Measurements from ENCODE around the gene RCOR1. TPM values are rescaled to one million over a fixed set of nuclear protein-coding genes. Genes with fewer than 3 reads are reported as not detected.

Gene RCOR1
- total RNA-seq, 2 donors from 2014 or later, result 17.9 to 33.5 TPM

GRCh38 chr14:102668291-102668873 is 75.9 kb downstream of the RCOR1 start:
- Mint-ChIP-seq H3K4me3 (no peak overlapping the region), H3K4me1 (peaks cover 14% of the 10 kb centered on the region), H3K27me3 (no peaks in the 10 kb centered on the region), H3K27ac (no peak overlapping the region), H3K36me3 (ENCODE audit: low read depth) (no peaks in the 10 kb centered on the region)
- no peaks in the 10 kb centered on the region for H3K9me3 ChIP-seq (ENCODE audit: control insufficient read depth, low read length, poor library complexity, severe bottlenecking)
- ATAC-seq (no peak), DNase-seq (no peak)

- no peak for DNase-seq
- H3K4me3 Mint-ChIP-seq, result peak overlapping the region; percentile 2
Observed at GRCh38 chr14:102671410-102671809, 79.0 kb downstream of the RCOR1 start.

GRCh38 chr14:102672410-102672960 is 80.0 kb downstream of the RCOR1 start:
- ATAC-seq, result no peak
- H3K4me1 Mint-ChIP-seq, result peaks cover 8% of the 10 kb centered on the region
- no peaks in the 10 kb centered on the region for H3K36me3 Mint-ChIP-seq (ENCODE audit: low read depth)
- no peaks in the 10 kb centered on the region for H3K27me3 Mint-ChIP-seq
- H3K27ac Mint-ChIP-seq, result no peak overlapping the region
- DNase-seq, result no peak
- H3K4me3 Mint-ChIP-seq, result no peak overlapping the region
- H3K9me3 ChIP-seq (ENCODE audit: control insufficient read depth, low read length, poor library complexity, severe bottlenecking), result no peaks in the 10 kb centered on the region

More at GRCh38 chr14:102671410-102671809, 79.0 kb downstream of the RCOR1 start:
- Mint-ChIP-seq H3K36me3 (ENCODE audit: low read depth) (no peaks in the 10 kb centered on the region), H3K4me1 (peaks cover 11% of the 10 kb centered on the region), H3K27me3 (no peaks in the 10 kb centered on the region), H3K27ac (no peak overlapping the region)
- no peaks in the 10 kb centered on the region for H3K9me3 ChIP-seq (ENCODE audit: control insufficient read depth, low read length, poor library complexity, severe bottlenecking)
- no peak for ATAC-seq

GRCh38 chr14:102675396-102675795 is 82.9 kb downstream of the RCOR1 start:
- ATAC-seq, result no peak
- H3K27ac Mint-ChIP-seq, result no peak overlapping the region

GRCh38 chr14:102678394-102678793 is 85.9 kb downstream of the RCOR1 start:
- no peak for ATAC-seq
- no peak overlapping the region for H3K4me3 Mint-ChIP-seq
- H3K36me3 Mint-ChIP-seq (ENCODE audit: low read depth), result peaks cover 2% of the 10 kb centered on the region
- H3K9me3 ChIP-seq (ENCODE audit: control insufficient read depth, low read length, poor library complexity, severe bottlenecking), result no peaks in the 10 kb centered on the region
- no peak for DNase-seq
- no peak overlapping the region for H3K27ac Mint-ChIP-seq
- no peaks in the 10 kb centered on the region for H3K27me3 Mint-ChIP-seq
- peaks cover 8% of the 10 kb centered on the region for H3K4me1 Mint-ChIP-seq

More at GRCh38 chr14:102675396-102675795, 82.9 kb downstream of the RCOR1 start:
- H3K9me3 ChIP-seq (ENCODE audit: control insufficient read depth, low read length, poor library complexity, severe bottlenecking), result no peaks in the 10 kb centered on the region
- DNase-seq, result no peak
- no peaks in the 10 kb centered on the region for H3K27me3 Mint-ChIP-seq
- no peak overlapping the region for H3K4me3 Mint-ChIP-seq
- no peaks in the 10 kb centered on the region for H3K36me3 Mint-ChIP-seq (ENCODE audit: low read depth)
- H3K4me1 Mint-ChIP-seq, result peaks cover 8% of the 10 kb centered on the region

- H3K9me3 ChIP-seq (ENCODE audit: control insufficient read depth, low read length, poor library complexity, severe bottlenecking), result no peaks in the 10 kb centered on the region
- Mint-ChIP-seq H3K27me3 (no peaks in the 10 kb centered on the region), H3K27ac (no peak overlapping the region), H3K4me1 (peaks cover 15% of the 10 kb centered on the region), H3K4me3 (no peak overlapping the region), H3K36me3 (ENCODE audit: low read depth) (peaks cover 2% of the 10 kb centered on the region)
- ATAC-seq (no peak), DNase-seq (no peak)
Observed at GRCh38 chr14:102683399-102684297, 91.2 kb downstream of the RCOR1 start.

- ATAC-seq, result no peak
- peaks cover 2% of the 10 kb centered on the region for H3K36me3 Mint-ChIP-seq (ENCODE audit: low read depth)
- peaks cover 18% of the 10 kb centered on the region for H3K4me1 Mint-ChIP-seq
- no peaks in the 10 kb centered on the region for H3K9me3 ChIP-seq (ENCODE audit: control insufficient read depth, low read length, poor library complexity, severe bottlenecking)
- no peak for DNase-seq
- H3K27ac Mint-ChIP-seq, result no peak overlapping the region
- H3K27me3 Mint-ChIP-seq, result no peaks in the 10 kb centered on the region
- H3K4me3 Mint-ChIP-seq, result no peak overlapping the region
Observed at GRCh38 chr14:102684298-102684663, 91.8 kb downstream of the RCOR1 start.

GRCh38 chr14:102686196-102686801 is 93.8 kb downstream of the RCOR1 start:
- Mint-ChIP-seq H3K36me3 (ENCODE audit: low read depth) (peaks cover 2% of the 10 kb centered on the region), H3K4me3 (no peak overlapping the region), H3K27me3 (no peaks in the 10 kb centered on the region), H3K27ac (no peak overlapping the region), H3K4me1 (peaks cover 21% of the 10 kb centered on the region)
- ATAC-seq (no peak), DNase-seq (no peak)
- H3K9me3 ChIP-seq (ENCODE audit: control insufficient read depth, low read length, poor library complexity, severe bottlenecking), result no peaks in the 10 kb centered on the region

- ATAC-seq (no peak), DNase-seq (no peak)
- Mint-ChIP-seq H3K4me3 (no peak overlapping the region), H3K36me3 (ENCODE audit: low read depth) (no peaks in the 10 kb centered on the region), H3K27me3 (no peaks in the 10 kb centered on the region), H3K4me1 (peaks cover 21% of the 10 kb centered on the region), H3K27ac (peak overlapping the region; percentile 24)
- H3K9me3 ChIP-seq (ENCODE audit: control insufficient read depth, low read length, poor library complexity, severe bottlenecking), result no peaks in the 10 kb centered on the region
Observed at GRCh38 chr14:102688290-102688689, 95.8 kb downstream of the RCOR1 start.

GRCh38 chr14:102690509-102691286 is 98.2 kb downstream of the RCOR1 start:
- Mint-ChIP-seq H3K27me3 (no peaks in the 10 kb centered on the region), H3K36me3 (ENCODE audit: low read depth) (no peaks in the 10 kb centered on the region), H3K4me3 (no peak overlapping the region), H3K27ac (no peak overlapping the region), H3K4me1 (peaks cover 21% of the 10 kb centered on the region)
- no peak for DNase-seq
- H3K9me3 ChIP-seq (ENCODE audit: control insufficient read depth, low read length, poor library complexity, severe bottlenecking), result no peaks in the 10 kb centered on the region
- ATAC-seq, result no peak

GRCh38 chr14:102691763-102692162 is 99.3 kb downstream of the RCOR1 start:
- no peaks in the 10 kb centered on the region for H3K9me3 ChIP-seq (ENCODE audit: control insufficient read depth, low read length, poor library complexity, severe bottlenecking)
- Mint-ChIP-seq H3K36me3 (ENCODE audit: low read depth) (no peaks in the 10 kb centered on the region), H3K4me3 (no peak overlapping the region), H3K4me1 (peaks cover 23% of the 10 kb centered on the region), H3K27ac (no peak overlapping the region), H3K27me3 (no peaks in the 10 kb centered on the region)
- DNase-seq, result no peak
- ATAC-seq, result no peak

- DNase-seq (no peak), ATAC-seq (no peak)
- no peaks in the 10 kb centered on the region for H3K27me3 Mint-ChIP-seq
- H3K27ac Mint-ChIP-seq, result peak overlapping the region; percentile 51
- no peaks in the 10 kb centered on the region for H3K36me3 Mint-ChIP-seq (ENCODE audit: low read depth)
- peaks cover 27% of the 10 kb centered on the region for H3K4me1 Mint-ChIP-seq
- no peaks in the 10 kb centered on the region for H3K9me3 ChIP-seq (ENCODE audit: control insufficient read depth, low read length, poor library complexity, severe bottlenecking)
- no peak overlapping the region for H3K4me3 Mint-ChIP-seq
Observed at GRCh38 chr14:102692334-102692733, 99.9 kb downstream of the RCOR1 start.
